ENCODE measurements around the gene MANBA. TPM values are rescaled to one million over a fixed set of nuclear protein-coding genes. Genes with fewer than 3 reads are reported as not detected.
"Not testable (repeated sequence)": the region's sequence is repeated elsewhere in the genome, so short reads cannot be mapped to it uniquely, and the experiment has no call there.

The MANBA gene
- total and polyA plus RNA-seq, 9 donors: 15.6 to 32.7 (median 24.5) TPM

DNA sequence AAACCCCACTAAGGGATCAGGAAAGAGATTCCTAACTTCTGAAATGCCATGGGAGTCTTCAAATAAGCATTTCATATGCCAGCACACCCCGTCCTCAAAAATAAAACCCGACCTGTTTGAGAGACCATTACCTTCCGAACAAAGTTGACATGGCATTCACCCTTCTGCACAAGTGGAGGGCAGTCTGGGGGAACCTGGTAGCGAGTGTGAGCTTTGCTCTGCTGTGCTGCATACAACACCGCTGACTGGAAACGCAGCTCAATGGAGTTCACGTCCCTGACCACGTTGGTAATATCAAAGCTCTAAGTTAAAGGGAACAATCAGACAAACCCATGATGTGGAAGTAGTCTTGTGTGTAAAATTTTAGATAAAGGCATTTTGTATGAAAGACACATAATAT lies 38.0 kb downstream of the MANBA start:
- no peak for DNase-seq
- TF ChIP-seq, protein P1, sequence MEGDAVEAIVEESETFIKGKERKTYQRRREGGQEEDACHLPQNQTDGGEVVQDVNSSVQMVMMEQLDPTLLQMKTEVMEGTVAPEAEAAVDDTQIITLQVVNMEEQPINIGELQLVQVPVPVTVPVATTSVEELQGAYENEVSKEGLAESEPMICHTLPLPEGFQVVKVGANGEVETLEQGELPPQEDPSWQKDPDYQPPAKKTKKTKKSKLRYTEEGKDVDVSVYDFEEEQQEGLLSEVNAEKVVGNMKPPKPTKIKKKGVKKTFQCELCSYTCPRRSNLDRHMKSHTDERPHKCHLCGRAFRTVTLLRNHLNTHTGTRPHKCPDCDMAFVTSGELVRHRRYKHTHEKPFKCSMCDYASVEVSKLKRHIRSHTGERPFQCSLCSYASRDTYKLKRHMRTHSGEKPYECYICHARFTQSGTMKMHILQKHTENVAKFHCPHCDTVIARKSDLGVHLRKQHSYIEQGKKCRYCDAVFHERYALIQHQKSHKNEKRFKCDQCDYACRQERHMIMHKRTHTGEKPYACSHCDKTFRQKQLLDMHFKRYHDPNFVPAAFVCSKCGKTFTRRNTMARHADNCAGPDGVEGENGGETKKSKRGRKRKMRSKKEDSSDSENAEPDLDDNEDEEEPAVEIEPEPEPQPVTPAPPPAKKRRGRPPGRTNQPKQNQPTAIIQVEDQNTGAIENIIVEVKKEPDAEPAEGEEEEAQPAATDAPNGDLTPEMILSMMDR (IDR thresholded peaks at IDR 0.05): no peak
- TF ChIP-seq POLR2A (IDR thresholded peaks at IDR 0.05): no peak
- TF ChIP-seq EP300 (IDR thresholded peaks at IDR 0.05): no peak
- no peak overlapping the region for H3K27ac ChIP-seq
- H3K4me3 ChIP-seq: no peak overlapping the region
- H3K36me3 ChIP-seq: no peaks in the 10 kb centered on the region
- WGBS, 3 donors: 95 to 96% (median 96%) methylated on average over 8 of the region's 8 CpGs
- H3K9me3 ChIP-seq: no peaks in the 10 kb centered on the region
- no peaks in the 10 kb centered on the region for H3K4me1 ChIP-seq (ENCODE audit: insufficient read depth)
- no peaks in the 10 kb centered on the region for H3K27me3 ChIP-seq
- intact Hi-C loops (cut with DNase I): no loop called here

DNA sequence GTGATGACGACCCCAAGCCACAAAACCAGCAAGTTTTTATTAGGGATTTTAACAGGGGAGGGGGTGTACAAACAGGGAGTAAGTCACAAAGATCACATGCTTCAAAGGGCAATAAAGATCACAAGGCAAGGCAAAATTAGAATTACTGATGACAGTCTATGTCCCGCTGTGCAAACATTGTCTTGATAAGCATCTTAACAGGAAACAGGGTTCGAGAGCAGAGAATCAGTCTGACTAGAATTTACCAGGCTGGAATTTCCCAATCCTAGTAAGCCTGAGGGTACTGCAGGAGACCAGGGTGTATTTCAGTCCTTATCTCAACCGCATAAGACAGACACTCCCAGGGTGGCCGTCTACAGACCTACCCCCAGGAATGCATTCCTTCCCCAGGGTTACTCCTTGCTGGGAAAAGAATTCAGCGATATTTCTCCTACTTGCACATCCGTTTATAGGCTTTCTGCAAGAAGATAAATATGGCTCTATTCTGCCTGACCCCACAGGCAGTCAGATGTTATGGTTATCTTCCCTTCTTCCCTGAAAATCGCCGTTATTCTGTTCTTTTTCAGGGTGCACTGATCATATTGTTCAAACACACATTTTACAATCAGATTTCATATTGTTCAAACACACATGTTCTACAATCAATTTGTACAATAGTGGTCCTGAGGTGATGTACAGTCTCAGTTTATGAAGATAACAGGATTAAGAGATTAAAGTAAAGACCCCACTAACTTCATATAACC lies 41.8 kb downstream of the MANBA start:
- WGBS, 3 donors: 82 to 84% (median 83%) methylated on average over 9 of the region's 9 CpGs
- H3K27me3 ChIP-seq; H3K36me3 ChIP-seq; DNase-seq; intact Hi-C loops (cut with DNase I); H3K4me1 ChIP-seq (ENCODE audit: insufficient read depth); H3K4me3 ChIP-seq; H3K9me3 ChIP-seq; H3K27ac ChIP-seq: not testable (repeated sequence)

DNA sequence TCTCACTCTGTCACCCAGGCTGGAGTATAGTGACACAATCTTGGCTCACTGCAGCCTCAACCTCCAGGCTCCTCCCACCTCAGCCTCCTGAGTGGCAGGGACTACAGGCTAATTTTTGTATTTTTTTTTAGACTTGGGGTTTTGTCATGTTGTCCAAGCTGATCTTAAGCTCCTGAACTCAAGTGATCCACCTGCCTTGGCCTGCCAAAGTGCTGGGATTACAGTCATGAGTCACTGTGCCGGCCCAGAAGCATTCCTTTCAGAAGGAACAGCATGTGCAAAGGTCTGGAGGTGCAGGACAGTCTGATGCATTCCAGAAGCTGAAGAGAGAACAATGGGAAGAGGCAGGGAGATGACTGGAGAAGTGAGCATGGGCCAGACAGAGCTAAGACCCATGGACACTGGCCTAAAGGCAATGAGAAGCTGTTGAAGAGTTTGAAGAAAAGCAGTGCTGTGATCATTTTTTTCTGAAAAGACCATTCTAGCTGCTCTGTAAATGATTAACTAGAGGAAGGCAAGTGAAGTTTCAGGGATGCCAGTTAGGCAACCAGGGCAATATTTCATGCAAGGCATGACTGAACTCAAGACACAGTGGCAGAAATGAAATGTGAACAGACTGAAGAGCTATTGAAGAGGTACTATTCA lies 43.2 kb downstream of the MANBA start:
- no peak overlapping the region for H3K4me3 ChIP-seq
- TF ChIP-seq POLR2A (IDR thresholded peaks at IDR 0.05) (no peak), EP300 (IDR thresholded peaks at IDR 0.05) (no peak)
- TF ChIP-seq, protein P1 (IDR thresholded peaks at IDR 0.05): no peak
- H3K36me3 ChIP-seq: no peaks in the 10 kb centered on the region
- no peaks in the 10 kb centered on the region for H3K9me3 ChIP-seq
- DNase-seq: no peak
- no peaks in the 10 kb centered on the region for H3K27me3 ChIP-seq
- WGBS, 3 donors: 77 to 87% (median 79%) methylated on average over 1 of the region's 1 CpG
- intact Hi-C loops (cut with DNase I): no loop called here
- H3K27ac ChIP-seq: no peak overlapping the region
- no peaks in the 10 kb centered on the region for H3K4me1 ChIP-seq (ENCODE audit: insufficient read depth)

DNA sequence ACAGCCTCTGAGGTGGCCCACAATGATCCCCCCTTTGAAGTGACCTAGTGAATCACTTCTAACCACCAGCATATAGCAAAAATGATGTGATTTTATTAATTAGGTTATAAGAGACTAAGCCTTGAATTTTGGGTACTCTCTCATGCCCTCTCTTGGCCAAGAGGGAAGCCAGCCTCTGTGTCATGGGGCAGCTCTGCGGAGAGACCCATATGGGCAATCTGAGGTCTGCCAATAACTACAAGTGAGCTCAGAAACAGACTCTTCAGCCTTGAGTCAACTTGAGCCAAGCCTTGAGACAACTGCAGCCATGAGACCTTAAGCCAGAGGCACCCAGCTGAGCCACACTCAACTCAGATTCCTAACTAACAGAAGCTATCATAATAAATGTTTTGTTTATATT lies 45.7 kb downstream of the MANBA start:
- intact Hi-C loops (cut with DNase I): no loop called here
- Histone ChIP-seq H3K27ac (no peak overlapping the region), H3K27me3 (no peaks in the 10 kb centered on the region), H3K4me3 (no peak overlapping the region), H3K36me3 (no peaks in the 10 kb centered on the region), H3K9me3 (no peaks in the 10 kb centered on the region), H3K4me1 (ENCODE audit: insufficient read depth) (no peaks in the 10 kb centered on the region)
- no peak for DNase-seq
- WGBS, 3 donors: 93 to 95% (median 94%) methylated on average over 1 of the region's 1 CpG
- TF ChIP-seq, protein P1 (IDR thresholded peaks at IDR 0.05): no peak
- TF ChIP-seq POLR2A (IDR thresholded peaks at IDR 0.05): no peak
- no peak for TF ChIP-seq EP300 (IDR thresholded peaks at IDR 0.05)

GRCh38 chr4:102713774-102714173 lies 47.0 kb downstream of the MANBA start:
- DNase-seq; H3K4me1 ChIP-seq (ENCODE audit: insufficient read depth); H3K27ac ChIP-seq; H3K9me3 ChIP-seq; H3K36me3 ChIP-seq; H3K4me3 ChIP-seq; H3K27me3 ChIP-seq; intact Hi-C loops (cut with DNase I): not testable (repeated sequence)
- WGBS, 3 donors: 92 to 99% (median 96%) methylated on average over 3 of the region's 3 CpGs

Measured in ovary (tissue), 9 donors.